Kidney capillary endothelial cell (primary cell): ENCODE results near the gene MAGIX.

Source experiments
- DNase-seq: peaks from one replicate; pipeline ENCODE4 v3.0.0-alpha.2; 2018; ENCODE audit warnings: low spot score

MAGIX gene

DNA sequence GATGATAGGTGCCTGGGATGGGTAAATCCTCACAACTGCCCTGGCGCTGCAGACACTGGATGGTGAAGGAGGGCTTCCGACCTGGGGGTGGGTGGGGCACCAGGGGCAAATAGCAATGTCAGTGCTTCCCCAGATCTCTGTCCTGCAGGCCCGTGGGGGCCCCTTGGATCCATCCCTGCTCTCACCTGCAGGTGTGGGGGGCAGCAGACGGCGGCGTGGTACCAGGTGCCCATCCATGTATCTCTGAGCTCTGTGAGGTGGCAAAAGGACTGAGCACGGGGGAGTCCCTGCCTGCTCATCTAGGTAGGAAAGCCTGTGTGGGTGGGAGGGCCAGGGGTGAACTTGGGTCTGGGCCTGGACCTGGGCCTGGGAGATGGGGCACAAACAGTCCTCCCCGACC is 44.0 kb downstream of the MAGIX start:
- DNase-seq, result no peak

DNA sequence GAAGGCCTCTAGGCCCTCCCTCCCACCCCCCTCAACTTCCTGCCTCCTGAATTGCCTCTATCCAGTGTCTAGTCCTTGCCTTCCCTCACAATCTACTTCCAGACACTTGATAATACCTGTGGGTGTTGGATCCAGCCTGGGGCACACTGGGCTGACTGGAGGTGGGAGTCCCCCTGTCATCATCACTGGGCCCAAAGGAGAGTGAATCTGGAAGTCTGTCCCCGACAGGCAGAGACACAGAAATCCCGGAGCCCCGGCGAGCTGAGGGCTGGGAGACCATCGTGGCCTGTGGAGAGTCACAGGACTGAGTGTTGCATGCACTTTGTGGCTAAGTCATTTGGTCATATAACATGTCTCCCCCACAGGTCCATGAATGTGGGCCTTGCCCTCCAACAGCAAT is 45.8 kb downstream of the MAGIX start:
- no peak for DNase-seq

DNA sequence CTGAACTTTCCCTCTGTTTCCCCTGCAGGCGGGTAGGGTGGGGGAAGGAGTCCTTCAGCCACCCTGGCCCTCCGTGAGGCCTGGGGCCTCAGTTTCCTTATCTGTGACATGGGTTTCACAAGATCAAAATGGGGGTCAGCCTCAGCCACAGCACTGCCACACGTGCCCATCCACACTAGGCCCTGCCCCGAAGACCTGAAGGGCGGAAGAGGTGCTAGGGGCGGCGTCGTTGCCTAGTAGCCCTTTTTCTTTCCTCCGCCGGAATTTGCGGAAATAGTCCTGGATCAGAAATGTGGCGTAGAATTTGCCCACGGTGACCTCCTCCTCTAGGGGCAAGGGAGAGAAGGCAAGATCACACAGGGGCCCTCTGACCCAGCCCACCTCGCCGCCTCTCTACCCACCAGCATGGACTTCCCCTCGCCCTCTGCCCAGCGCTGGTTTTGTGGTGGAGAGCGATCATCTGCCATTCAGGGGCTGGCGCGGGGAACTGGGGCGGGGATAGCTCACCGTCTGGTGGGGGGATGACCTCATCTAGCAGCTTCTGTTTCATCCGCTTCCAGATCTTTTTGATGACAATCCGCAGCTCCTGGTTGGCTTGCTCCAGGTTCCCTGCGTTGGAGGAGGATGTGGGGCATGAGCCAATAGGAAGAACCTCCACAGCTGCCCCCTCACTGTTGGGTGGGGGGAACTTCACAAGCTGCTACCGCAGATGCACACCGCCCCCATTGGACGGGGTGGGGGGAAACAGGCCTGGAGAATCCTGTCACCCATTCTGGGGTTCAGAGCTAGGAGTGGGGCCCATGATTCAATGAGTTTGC is 47.1 kb downstream of the MAGIX start:
- DNase-seq, result no peak

DNA sequence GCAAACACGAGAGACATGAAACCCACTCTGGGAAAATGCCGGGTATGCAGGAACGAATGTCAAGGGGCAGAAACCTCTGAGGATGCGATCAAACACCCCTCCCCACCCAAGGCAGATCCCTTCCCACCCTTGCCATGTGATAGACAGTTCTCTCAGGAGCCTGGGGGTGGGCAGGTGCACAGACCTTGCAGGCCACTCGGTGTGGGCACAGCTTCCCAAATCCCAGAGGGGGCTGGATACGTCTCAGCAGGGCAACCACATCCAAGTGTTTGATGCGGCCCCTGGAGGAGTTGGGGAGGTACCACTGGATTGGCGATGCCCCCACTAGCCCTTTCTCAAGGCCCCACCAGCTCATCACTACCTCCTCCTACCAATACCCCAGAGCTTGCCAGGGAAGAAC is 47.8 kb downstream of the MAGIX start:
- no peak for DNase-seq

DNA sequence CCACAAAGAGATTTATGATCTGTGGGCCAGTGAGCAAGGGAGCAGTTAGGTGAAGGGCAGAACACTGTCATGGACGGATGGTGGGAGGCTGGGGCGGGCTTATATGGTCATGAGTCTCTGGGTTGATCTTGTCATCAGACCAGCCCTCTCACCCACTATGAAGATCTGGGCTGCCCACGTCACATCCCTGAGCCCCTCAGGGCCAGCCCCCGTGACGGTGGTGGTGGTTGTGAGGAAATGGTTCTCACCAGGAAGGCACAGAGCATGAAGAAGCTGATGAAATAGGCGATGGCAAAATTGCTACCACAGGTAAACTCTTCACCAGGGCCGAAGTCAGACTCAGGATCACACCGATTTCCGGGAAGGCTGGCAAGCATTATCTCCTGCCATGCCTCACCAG is 48.5 kb downstream of the MAGIX start:
- DNase-seq, result no peak

DNA sequence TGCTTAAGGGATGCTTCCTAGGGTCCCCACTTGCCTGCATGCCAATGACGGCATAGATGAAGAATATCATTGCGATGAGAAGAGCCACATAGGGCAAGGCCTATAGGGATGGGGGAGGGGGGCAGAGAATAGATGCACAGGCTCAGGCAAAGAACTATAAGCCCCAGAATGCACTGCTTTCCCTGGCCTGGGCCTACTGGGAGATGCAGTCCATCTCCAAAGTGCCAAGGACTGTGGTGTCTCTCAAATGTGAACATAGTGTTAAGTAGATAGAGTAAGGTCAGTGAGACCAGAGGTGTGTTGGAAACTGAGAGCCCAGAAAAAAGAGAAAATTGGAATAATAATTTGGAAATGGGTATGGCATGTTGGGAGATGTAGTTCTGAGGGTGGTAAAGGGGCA is 49.7 kb downstream of the MAGIX start:
- no peak for DNase-seq

DNA sequence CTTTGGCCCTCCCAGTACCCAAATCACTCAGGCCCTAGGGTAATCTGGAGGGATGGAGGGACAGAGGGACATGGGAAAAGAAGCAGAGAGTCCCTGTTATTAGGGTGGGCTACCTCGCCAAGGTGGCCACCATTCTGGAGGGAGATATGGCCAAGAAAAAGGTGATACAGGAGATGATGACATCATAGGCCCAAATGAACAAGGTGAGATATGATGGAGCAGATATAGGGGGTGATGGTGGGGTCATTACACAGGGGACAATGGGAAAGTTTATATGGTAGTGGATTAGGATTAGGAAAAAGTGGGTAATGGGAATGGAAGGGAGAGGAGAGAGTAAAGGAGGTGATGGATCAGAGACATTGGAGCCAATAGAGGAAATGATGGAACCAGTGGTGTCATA is 50.3 kb downstream of the MAGIX start:
- DNase-seq, result no peak

DNA sequence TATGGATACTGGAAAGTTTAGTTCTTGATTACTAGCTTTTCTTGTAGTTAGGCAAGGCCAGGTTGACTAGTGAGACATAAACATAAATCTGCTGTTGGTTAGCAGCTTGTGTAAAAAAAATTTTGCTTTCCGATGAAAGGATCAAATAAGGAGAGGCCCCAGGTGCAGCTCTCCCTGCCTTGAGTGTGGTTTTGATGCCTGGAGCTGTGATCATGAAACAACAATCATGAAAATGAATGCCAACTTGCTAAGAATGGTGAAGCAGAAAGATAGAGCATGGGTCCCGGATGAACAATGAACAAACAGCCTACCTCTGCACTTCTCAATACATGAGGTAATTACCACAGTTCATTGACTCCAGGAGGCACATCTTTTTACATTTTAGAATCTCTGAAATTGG is 51.9 kb downstream of the MAGIX start:
- no peak for DNase-seq

DNA sequence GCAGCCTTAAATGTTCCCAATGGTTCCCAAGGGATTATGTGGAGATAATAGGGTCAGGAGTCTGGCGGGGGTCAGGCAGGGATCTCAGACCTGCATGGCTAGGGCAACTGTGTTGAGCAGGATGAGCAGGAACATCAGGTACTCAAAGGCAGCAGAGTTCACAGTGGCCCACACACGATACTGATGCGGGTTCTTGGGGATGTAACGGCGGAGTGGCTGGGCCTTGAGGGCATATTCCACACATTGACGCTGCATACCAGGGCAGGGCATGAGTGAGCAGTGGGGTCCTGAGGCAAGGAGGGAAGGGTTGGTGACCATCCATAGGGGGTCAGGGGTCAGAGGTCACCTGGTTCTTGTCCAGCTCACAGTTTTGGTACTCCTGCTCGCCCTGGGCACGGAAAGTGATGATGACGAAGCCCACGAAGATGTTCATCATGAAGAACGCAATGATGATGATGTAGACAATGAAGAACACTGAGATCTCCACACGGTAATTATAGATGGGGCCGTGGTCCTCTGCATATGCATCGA is 52.5 kb downstream of the MAGIX start:
- no peak for DNase-seq
